M059J (cell line): Measurements from ENCODE around the gene NMRK2. TPM values are rescaled to one million over a fixed set of nuclear protein-coding genes. Genes with fewer than 3 reads are reported as not detected.
"Not testable (repeated sequence)": the region's sequence is repeated elsewhere in the genome, so short reads cannot be mapped to it uniquely, and the experiment has no call there.

Experiments
- DNase-seq: peaks from one replicate; pipeline ENCODE4 v3.0.0-alpha.2; 2012; ENCODE audit warnings: low read depth
- total RNA-seq: library from RNA; depleted of rRNA; stranded (reverse); fragments of >200 nt; shearing (Covaris generic); gene quantifications from 2 replicates; pipeline ENCODE4 v1.2.3, GENCODE V29; 2014; rRNA removed

Gene NMRK2
- total RNA-seq = not detected in 2 replicates

DNA sequence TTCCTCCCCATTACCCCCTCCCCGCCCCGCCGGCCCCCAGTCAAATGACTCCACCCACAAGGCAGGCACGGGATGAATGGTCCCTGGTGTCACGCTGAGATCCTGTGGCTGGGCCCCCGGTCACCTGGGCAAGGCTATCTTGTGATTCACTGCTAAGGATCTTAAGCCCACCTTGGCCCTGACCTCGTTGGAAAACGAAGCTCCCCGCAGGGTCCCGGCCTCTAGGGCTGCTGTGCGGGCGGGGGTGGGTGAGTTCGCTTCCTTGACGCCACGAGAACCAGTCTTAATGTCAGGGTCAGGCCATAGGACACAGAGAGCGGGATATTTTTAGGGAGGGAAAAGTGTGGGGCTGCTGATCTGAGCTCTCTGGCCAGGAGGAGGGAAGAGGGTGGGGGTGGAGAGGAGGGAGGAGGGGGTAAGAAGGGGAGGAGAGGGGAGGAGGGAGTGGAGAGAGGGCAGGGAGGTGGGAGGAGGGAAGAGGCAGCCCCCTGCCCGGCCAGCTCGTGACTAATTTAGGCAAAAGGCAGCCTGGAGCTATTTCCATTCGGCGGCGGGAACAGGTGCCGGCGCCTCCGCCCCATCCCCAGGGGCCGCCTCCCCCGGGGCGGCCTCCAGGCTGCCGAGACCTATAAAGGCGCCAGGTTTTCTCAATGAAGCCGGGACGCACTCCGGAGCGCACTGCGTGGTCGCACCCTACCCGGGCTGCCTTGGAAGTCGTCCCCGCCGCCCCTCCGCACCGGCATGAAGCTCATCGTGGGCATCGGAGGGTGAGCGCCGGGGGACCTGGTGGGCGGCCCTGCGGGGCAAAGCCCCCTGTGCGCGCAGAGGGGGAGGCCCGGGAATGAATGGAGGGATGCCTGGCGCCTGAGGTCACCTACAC lies at the start of gene NMRK2:
NMRK2 (plus strand) TSS at position 139 of the 880 bp plus-strand sequence; CDS start at position 742, 603 bp downstream.
- no peak for DNase-seq

DNA sequence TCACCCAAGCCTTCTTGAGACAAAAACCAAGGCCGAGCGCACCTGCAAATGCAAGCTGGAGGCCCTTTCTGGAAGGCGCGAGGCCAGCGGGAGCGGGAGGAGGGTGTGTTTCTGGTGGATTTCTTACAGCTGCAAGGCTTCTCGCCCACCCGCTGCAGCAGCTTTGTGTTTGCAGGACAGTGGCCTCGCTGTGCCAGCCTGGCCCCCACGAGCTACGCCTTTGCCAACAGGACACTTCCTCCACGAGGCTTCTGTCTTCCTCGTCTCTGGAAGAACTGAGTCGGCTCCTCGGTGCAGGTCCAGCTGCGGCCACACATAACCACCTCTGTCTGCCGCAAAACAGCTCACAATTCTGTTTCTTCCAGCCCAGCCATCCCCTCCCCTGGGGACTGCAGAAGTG lies 42.3 kb upstream of the NMRK2 start:
- DNase-seq = no peak

GRCh38 chr19:3893509-3894179 lies 39.2 kb upstream of the NMRK2 start:
- DNase-seq = no peak

DNA sequence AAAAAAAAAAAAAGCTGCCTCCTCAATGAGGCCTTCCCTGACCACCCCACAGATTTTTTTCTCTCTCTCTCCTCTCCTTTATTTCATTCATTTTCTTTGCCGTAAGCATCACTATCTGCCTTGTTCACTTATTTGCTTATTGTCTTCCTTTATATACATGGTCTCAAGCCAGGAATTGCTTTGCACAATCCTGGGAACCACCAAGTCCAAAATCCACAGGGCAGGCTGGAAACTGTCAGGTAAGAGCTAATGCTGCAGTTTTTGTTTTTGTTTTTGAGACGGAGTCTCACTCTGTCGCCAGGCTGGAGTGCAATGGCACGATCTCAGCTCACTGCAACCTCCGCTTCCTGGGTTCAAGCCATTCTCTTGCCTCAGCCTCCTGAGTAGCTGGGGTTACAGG lies 37.9 kb upstream of the NMRK2 start:
- DNase-seq = not testable (repeated sequence)

DNA sequence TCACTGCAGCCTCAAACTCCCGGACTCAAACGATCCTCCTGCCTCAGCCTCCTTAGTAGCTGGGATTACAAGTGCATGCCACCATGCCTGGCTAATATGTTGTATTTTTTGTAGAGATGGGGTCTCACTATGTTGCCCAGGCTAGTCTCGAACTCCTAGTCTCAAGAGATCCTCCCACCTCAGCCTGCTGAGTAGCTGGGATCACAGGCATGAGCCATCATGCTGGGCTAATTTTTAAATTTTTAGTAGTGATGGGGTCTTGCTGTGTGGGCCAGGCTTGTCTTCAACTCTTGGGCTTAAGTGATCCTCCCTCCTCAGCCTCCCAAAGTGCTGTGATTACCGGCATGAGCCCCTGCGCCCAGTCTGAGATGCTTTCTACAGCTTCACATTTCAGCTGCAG lies 37.1 kb upstream of the NMRK2 start:
- no peak for DNase-seq

DNA sequence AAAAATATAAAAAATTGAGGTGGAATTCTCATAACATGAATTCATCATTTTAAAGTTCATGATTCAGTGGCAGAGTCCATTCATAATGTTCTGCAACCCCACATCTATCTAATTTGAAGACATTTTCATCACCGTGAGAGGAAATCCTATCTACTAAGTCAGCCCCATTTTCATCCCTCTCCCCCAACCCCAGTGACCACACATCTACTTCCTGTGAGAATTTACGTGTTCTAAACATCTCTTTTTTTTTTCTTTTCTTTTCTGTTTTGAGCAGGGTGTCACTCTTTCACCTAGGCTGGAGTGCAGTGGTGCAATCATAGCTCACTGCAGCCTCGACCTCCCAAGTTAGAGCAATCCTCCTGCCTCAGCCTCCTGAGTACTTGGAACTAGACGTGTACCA lies 34.9 kb upstream of the NMRK2 start:
- no peak for DNase-seq

DNA sequence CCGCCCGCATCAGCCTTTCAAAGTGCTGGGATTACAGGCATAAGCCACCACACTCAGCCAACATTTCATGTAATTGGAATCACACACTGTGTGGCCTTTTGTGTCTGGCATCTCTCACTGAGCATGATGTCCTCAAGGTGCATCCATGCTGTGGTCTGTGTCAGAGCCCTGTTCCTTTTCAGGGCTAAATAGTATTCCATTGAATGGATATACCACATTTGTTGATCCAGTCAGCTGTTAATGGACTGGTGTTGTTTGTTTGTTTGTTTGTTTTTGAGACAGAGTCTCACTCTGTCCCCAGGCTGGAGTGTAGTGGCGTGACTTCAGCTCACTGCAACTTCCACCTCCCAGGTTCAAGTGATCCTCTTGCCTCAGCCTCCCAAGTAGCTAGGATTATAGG lies 34.4 kb upstream of the NMRK2 start:
- no peak for DNase-seq

DNA sequence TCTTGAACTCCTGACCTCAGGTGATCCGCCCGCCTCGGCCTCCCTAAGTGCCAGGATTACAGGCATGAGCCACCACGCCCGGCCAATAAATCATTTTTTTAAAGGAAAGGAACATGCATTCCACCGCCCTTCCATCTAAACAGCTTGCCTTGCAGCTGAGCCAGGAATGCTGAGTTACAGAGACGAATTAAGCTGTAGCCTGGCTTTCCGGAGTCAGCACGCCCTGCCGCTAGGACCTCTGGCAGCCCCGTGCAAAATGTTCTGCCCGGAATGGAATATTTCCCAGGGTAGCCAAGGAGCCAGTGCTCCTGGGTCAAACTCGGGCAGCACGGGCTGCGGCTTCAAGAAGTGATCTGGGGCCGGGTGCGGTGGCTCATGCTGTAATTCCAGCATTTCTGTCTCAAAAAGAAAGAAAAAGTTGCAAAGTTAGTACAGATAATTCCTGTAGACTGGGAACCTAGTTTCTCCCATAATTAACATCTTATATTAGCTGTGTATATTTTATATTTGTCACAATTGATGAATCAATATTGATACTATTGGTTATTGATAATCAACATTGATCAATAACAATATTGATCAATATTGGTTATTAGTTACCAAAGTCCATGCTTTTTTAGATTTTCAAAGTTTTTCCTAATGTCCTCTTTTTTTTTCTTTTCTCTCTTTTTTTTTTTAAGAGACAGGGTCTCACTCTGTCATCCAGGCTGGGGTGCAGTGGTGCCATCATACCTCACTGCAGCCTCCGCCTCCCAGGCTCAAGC lies 33.2 kb upstream of the NMRK2 start:
- DNase-seq = peak; percentile 15

DNA sequence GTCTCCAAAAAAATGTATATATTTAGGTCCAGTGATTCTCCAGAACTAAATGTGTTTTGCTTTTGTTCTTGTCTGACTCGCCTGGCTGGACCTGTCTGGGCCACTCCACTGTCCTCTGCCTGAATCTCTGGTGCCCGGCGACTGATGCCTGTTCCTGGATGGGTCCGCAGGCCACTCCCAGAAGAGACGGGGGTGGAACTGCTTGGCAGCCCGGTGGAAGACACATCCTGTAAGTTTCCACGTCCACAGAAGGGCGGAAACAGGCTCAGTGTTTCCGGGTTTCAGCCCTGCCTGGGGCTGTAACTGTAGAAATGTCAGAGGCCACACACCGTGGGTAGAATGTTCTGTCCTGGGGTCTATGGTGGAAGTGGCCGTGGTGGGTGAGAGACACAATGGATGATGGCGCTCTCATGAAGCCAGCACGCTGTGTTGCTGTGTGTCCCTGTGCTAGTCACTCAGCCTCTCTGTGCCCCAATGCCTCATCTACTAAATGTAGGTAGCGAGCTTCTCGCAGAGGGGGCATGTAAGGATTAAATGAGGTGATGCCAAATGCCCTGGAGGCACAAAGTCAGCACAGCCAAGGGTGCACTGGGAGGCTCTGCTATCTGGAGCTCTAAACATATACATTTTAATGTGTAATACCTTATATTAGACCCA lies 30.4 kb upstream of the NMRK2 start:
- no peak for DNase-seq

DNA sequence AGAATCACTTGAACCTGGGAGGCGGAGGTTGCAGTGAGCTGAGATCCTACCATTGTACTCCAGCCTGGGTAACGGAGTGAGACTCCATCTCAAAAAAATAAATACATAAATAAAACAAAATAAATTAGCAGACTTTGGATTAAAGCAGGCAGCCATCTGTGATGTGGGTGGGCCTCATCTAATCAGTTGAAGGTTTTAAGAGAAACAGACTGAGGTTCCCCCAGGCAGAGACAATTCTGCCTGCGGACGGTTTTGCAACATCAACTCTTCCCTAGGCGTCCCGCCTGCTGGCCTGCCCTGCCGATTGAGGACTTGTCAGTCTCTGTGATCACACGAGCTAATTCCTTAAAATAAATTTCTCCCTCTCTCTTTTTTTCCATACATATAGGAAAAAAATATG lies 28.6 kb upstream of the NMRK2 start:
- DNase-seq = no peak

- no peak for DNase-seq
These were observed 25.1 kb upstream of the NMRK2 start for GRCh38 chr19:3907626-3908265.

DNA sequence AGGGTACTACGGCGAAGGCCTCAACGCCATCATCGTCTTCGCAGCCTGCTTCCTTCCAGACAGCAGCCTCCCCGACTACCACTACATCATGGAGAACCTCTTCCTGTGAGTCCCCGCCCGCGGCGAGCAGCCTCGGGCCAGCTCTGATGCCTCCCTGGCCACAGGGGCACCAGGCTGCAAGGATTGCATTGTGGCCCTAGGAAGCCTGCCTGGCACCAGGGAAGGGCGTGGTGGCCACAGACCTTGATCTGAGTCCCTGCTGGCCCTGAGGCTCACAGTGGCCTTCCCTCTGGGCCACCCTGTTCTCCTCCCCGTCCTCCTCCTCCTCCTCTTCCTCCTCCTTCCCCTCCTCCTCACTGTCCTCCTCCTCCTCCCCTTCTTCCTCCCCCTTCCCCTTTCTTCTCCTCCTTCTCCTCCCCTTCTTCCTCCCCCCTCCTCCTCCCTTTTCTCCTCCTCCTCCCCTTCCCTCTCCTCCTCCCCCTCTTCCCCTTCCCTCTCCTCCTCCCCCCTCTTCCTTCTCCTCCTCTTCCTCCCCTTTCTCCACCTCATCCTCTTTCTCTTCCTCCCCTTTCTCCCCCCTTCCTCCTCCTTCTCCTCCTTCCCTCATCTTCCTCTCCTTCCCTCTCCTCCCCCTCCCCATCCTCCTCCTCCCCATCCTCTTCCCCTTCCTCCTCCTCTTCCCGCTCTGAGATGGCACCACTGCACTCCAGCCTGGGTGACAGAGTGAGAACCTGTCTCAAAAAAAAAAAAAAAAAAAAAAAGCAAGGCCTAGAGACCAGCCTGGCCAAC lies 24.4 kb upstream of the NMRK2 start:
- DNase-seq = no peak

- DNase-seq = no peak
These were observed 22.8 kb upstream of the NMRK2 start for GRCh38 chr19:3910105-3910504.

DNA sequence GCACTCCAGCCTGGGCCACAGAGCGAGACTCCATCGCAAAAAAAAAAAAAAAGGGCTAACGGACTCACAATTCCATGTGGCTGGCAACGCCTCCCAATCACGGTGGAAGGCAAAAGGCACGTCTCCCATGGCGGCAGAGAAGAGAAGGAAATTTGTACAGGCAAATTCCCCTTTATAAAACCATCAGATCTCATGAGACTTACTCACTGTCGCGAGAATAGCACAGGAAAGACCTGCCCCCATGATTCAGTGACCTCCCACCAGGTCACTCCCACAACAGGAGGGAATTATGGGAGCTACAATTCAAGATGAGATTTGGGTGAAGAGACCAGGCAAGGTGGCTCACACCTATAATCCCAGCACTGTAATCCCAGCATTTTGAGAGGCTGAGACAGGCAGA lies 18.7 kb upstream of the NMRK2 start:
- no peak for DNase-seq

DNA sequence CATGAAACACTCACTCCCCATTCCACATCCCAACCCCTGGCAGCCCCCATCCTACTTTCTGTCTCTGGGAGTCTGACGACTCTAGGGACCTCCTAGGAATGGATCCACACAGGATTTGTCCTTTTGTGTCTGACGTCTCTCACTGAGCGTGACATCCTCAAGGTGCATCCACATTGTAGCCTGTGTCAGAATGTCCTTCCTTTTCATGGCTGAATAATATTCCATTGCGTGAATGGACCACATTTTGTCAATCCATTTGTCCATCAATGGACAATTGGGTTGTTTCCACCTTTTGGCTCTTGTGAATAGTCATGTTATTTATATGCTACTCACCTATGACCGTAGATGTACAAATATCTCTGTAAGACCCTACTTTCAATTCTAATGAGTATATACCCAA lies 16.8 kb upstream of the NMRK2 start:
- DNase-seq = no peak

- no peak for DNase-seq
These were observed 13.1 kb upstream of the NMRK2 start for GRCh38 chr19:3919793-3920192.

- no peak for DNase-seq
These were observed 9.6 kb upstream of the NMRK2 start for GRCh38 chr19:3923096-3923758.

GRCh38 chr19:3923912-3924311 lies 9.0 kb upstream of the NMRK2 start:
- DNase-seq = no peak

DNA sequence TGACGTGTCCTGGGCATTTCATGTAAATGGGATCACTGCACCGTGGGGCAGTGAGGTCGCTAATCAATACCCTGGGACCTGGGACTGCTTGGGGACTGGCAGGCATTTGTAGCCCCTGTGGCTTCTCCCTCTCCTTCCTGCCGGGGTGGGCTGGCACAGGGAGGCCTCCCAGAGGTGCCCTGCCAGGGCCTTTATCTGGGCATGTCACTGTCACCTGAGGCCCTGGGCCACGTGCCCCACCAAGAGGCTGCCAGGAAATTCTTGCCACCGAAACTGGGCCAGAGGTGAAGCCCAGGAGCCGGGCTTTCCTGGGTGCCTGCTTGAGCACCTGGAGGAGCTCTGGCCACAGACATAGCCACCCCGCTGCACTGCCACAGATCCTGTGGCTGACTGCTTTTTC lies 1.8 kb upstream of the NMRK2 start:
- no peak for DNase-seq
